Measurements from ENCODE around the gene ADGRG6.
"Not testable (repeated sequence)": the region's sequence is repeated elsewhere in the genome, so short reads cannot be mapped to it uniquely, and the experiment has no call there.

The ADGRG6 gene

GRCh38 chr6:142301651-142302391 is at the start of gene ADGRG6:
TSS of gene ADGRG6 (plus strand) at chr6:142302007. CDS start at chr6:142302330, 323 bp downstream.
- DNase-seq (ENCODE audit: low read depth): no peak

DNA sequence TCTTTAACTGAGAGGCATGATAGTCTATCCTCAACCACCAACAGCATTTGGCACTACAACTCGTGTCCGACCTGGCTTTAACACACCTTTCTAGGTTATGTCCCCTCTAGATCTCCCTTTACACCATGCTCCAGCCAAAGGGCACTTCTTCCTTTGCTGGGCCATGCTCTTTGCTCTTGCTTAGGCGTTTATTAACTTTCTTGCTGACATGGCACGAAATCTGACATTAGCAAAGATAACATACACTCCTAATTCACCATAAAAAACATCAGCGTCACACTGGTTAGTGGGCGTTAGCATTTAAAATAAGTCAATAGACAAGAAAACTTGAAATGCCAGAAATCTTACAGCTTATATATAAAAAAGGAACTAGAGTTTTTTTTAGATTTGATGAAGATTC is 47.3 kb upstream of the ADGRG6 start:
- DNase-seq (ENCODE audit: low read depth): no peak

DNA sequence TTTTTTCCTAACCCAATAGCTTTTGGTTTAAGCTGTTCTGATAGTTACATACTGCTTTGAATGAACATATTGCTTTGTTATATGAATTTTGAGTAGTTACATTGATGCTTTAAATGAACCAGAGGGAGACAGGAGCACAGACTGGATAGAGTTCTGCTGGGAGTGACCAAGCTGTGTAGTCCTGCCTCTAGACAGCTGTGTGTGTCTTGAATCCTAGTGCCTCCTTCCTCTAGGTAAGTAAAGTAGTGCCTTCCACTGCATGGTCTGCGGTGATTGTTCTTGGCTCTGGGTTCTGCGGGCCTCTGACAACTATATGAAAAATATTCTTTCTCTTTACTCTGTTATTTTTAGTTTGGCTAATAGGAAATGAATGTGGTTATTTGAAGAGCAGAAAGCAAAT is 46.0 kb upstream of the ADGRG6 start:
- no peak for DNase-seq (ENCODE audit: low read depth)

DNA sequence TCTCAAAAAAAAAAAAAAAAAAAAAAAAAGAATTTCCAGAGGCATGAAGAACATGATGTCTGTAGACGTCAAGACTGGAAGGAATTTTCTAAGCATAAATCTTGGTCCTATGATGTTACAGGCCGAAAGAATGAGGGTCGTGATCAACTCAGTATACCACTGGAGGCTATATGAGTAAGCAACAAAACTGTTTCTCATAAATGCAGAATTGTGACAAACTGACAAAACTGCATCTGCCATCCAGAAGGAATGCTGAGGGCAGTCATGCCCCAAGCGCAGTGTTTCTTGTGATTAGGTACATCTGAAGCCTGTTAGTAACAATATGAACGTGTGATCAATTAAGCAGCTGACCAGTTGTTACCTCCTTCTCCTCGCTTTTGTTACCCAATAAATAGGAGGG is 43.5 kb upstream of the ADGRG6 start:
- DNase-seq (ENCODE audit: low read depth): no peak

DNA sequence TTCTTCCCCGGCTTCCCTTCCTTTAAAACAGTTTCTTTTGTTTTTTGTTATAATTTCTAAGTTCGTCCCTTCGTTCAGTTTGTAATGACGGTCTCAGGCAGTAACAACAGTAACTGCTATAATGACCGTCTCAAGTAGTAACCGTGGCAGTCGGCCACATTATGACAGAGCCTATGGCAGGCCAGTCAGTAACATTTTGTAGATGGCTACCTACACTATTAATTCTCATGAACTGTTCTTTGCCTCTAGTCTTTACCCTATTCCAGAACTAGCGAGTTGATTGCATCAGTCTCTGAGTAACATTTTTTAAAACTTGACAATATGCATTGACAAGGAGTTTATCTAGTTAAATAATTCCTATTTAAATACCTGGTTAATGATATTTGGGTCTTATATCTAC is 43.0 kb upstream of the ADGRG6 start:
- no peak for DNase-seq (ENCODE audit: low read depth)

GRCh38 chr6:142260748-142261147 is 41.1 kb upstream of the ADGRG6 start:
- no peak for DNase-seq (ENCODE audit: low read depth)

DNA sequence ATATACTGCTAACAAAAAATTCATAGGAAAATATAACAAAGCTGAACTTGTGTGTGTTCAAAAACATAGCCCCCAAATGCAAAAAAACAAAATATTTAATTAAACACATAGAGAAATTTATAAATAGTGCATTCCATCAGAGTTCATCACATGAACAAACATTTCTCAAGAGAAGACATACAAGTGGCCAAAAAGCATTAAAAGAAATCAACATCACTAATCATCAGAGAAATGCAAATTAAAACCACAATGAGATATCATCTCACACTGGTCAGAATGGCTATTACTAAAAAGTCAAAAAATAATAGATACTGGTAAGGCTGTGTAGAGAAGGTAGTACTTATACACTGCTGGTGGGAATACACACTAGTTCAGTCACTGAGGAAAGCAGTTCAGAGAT is 39.6 kb upstream of the ADGRG6 start:
- no peak for DNase-seq (ENCODE audit: low read depth)

GRCh38 chr6:142265476-142265875 is 36.3 kb upstream of the ADGRG6 start:
- DNase-seq (ENCODE audit: low read depth): no peak

DNA sequence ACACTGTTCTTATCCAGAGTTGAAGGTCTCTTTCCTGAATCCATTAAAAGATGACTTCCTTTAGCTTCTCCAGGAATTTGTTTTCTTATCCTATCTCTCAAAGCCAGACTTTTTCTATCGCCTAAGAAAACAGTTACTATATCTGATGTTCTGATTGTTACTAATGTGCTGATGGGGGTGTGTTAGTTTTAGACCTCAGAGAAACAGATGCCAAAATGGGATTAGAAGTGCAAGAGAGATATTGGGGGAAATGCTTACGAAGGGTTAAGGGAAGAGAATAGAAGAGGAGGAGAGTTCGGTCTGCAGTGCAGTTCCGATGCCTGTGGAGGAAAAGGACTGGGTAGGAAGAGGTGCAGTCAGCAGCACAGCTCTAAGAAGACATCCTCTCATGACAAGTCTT is 35.7 kb upstream of the ADGRG6 start:
- no peak for DNase-seq (ENCODE audit: low read depth)

GRCh38 chr6:142271476-142271875 is 30.3 kb upstream of the ADGRG6 start:
- DNase-seq (ENCODE audit: low read depth): no peak

GRCh38 chr6:142274656-142275055 is 27.2 kb upstream of the ADGRG6 start:
- no peak for DNase-seq (ENCODE audit: low read depth)

- no peak for DNase-seq (ENCODE audit: low read depth)
Observed at GRCh38 chr6:142275236-142276006, 26.4 kb upstream of the ADGRG6 start.

DNA sequence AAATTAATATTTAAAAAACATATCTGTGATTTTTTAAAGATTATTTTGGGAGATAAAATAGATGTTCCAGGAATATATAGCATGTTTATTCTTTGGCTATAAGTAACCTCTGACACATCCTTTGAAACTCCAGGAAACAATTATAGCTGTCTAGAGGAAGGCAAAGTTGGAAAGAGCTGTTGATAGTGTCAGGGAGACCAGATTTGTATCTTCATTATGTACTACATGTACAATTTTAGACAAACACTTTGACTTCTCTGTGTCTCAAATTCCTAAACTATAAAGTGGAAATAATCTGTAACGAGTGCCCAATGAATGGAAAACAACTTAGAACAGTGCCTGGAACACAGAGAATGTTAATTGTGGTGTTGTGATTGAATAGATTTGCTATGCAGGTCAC is 25.6 kb upstream of the ADGRG6 start:
- no peak for DNase-seq (ENCODE audit: low read depth)

- no peak for DNase-seq (ENCODE audit: low read depth)
Observed at GRCh38 chr6:142279350-142280180, 22.2 kb upstream of the ADGRG6 start.

- DNase-seq (ENCODE audit: low read depth): no peak
Observed at GRCh38 chr6:142280265-142280664, 21.5 kb upstream of the ADGRG6 start.

DNA sequence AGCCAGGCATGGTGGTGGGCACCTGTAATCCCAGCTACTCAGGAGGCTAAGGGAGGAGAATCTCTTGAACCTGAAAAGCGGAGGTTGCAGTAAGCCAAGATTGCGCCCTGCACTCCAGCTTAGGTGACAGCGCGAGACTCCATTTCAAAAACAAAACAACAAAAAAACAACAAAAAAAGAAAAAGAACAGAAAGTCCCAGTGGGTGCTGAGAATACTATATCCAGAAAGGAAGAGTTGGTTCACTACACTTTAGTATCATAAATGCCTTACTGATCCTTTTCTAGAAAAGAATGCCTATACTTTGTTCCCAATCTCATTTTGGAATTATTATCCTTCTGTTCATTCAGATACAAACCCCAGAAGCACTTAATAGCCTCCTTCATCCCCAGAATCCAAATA is 20.9 kb upstream of the ADGRG6 start:
- no peak for DNase-seq (ENCODE audit: low read depth)

GRCh38 chr6:142283138-142283537 is 18.7 kb upstream of the ADGRG6 start:
- not testable (repeated sequence) for DNase-seq (ENCODE audit: low read depth)

DNA sequence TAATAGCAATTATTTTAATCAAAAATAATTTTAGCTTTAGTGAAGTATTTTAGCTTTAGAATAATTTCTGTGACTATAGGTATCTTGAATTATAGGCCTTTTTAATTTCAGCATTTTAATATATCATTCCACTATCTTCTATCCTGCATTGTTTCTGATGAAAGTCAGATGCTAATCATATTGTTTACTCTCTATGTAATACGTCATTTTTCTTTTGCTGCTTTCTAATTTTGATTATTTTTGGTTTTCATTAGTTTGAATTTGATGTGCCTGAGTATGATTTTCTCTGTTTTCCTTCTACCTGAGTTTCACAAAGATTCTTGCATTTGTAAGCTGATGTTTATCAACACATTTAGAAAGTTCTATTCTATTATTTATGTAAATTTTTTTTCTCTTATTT is 17.4 kb upstream of the ADGRG6 start:
- no peak for DNase-seq (ENCODE audit: low read depth)

GRCh38 chr6:142285235-142286087 is 16.3 kb upstream of the ADGRG6 start:
- DNase-seq (ENCODE audit: low read depth): no peak

- no peak for DNase-seq (ENCODE audit: low read depth)
Observed at GRCh38 chr6:142286088-142286409, 15.8 kb upstream of the ADGRG6 start.

DNA sequence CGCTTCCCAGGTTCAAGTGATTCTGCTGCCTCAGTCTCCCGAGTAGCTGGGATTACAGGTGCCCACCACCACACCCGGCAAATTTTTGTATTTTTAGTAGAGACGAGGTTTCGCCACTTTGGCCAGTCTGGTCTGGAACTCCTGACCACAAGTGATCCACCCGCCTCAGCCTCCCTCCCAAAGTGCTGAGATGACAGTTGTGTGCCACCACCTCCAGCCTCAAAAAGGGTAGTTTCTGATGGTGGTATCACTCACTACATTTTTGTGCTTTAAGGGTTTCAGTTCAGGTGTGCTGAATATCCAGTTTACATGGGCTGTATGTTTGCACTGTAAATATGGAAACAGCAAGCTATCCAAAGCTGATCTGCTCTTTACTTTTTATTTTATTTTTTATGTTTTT is 12.1 kb upstream of the ADGRG6 start:
- DNase-seq (ENCODE audit: low read depth): no peak

DNA sequence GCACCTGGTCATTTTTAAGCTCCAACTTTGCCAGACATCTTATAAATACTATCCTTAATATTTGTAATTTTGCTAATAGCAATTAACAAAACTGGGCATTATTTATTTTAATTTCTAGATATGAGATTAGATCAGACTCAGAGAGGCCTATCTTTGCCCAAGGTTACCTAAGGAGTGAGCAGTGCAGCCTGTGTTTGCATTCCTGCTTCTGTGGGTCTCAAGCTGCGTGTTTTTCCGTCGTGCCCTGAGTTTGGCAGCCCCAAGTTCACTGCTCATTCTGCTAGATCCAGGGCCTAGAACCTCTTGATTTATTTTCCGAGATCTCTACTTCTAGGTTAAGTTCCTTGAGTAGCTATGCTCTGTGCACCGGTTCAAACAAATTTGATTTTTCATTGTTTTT is 11.0 kb upstream of the ADGRG6 start:
- DNase-seq (ENCODE audit: low read depth): no peak
